GM12892 (cell line): ENCODE data around the gene SDK1.

Experiments used
- DNase-seq: peaks from one replicate; pipeline ENCODE4 v3.0.0; 2011; ENCODE audit not compliant: insufficient read length
- FAIRE-seq: peaks from 2 replicates; lab custom pipeline; 2011; peaks lifted over from hg19 to GRCh38; lab: Jason Lieb, UNC
- POLR2A ChIP-seq: IDR thresholded peaks from 2 replicates; pipeline ENCODE4 v1.6.1; 2011; ENCODE audit warnings: low read depth, low read length, control low read depth
- POLR2AphosphoS5 ChIP-seq: IDR thresholded peaks from 2 replicates; pipeline ENCODE4 v1.6.1; 2011; ENCODE audit warnings: low read depth, low read length, control low read depth
- TAF1 ChIP-seq: IDR thresholded peaks from 2 replicates; pipeline ENCODE4 v1.6.1; 2011; ENCODE audit warnings: low read depth, mild to moderate bottlenecking, control low read depth, low read length, borderline replicate concordance

The SDK1 gene

DNA sequence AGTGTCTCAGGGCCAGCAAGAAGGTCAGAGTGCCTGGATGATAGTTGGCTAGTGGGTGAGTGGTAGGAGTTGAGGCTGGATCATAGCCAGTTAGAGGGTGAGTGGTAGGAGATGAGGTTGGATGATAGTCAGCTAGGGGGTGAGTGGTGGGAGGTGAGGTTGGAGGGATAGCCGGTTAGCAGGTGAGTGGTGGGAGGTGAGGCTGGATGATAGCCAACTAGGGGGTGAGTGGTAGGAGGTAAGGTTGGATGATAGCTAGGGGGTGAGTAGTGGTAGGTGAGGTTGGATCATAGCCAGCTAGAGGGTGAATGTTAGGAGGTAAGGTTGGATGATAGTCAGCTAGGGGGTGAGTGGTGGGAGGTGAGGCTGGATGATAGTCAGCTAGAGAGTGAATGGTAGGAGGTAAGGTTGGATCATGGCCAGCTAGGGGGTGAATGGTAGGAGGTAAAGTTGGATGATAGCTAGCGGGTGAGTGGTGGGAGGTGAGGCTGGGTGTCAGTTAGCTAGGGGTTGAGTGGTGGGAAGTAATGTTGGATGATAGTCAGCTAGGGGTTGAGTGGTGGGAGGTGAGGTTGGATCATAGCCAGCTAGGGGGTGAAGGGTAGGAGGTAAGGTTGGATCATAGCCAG lies 226.6 kb downstream of the SDK1 start:
- FAIRE-seq = no peak
- TF ChIP-seq TAF1 (no peak), POLR2AphosphoS5 (no peak), POLR2A (no peak)
- no peak for DNase-seq

GRCh38 chr7:3533040-3533439 lies 232.0 kb downstream of the SDK1 start:
- no peak for TF ChIP-seq TAF1
- TF ChIP-seq POLR2AphosphoS5 = no peak
- no peak for TF ChIP-seq POLR2A
- DNase-seq (no peak), FAIRE-seq (no peak)

GRCh38 chr7:3537210-3537875 lies 236.3 kb downstream of the SDK1 start:
- DNase-seq = no peak
- FAIRE-seq = no peak
- no peak for TF ChIP-seq POLR2A
- TF ChIP-seq TAF1 = no peak
- TF ChIP-seq POLR2AphosphoS5 = no peak

DNA sequence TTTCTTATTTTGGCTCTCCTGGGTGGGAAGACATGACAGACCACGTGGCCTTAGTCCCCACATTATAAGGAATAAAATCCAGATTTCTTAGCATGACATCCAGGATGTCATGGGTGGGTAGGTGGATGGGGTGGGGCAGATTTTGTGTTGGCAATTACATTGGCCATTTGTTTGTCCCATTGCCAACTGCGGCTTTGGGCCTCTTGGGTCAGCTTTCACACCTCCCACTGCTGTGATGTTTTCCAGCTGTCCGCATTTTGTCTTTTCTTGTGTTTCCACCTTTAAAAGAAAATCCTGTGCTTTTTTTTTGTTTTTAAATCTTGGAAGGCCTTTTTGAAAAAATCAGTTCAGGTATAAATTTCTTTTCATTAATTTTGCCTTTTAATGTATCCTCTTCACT lies 237.0 kb downstream of the SDK1 start:
- FAIRE-seq (no peak), DNase-seq (no peak)
- TF ChIP-seq POLR2AphosphoS5 (no peak), TAF1 (no peak), POLR2A (no peak)

DNA sequence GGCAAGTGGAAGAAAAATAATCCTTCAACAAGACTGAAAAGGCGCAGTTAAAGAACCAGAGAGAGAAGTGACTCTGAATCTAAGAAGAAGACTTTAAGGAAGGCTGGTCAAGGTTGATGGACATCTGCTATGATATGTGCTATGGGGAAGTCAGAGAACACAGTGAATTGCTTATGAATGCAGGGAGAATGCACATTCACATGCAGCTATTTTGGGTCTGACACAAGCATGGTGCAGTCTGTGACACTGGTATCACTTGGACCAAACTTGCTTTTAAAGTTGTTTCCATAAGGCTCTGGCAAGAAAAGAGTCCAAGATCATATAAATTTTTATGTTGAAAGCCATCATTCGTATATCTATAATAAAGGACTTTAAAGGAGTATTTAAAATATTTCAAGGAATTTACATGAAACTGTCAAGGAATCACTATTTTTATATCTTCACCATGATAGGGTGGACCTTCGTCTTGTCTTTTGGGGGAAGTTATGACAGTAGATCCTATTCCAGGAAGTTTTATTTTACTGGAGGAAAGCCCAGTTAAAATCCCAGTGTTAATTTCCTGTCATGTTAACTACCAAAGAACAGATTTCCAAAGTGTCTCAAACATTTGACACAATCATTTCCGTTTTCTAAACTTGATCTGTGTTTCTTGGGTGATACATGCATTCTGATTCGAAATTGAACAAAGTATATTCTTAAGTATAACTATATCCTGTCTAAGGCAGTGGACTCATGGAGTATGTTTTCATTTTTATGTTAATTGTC lies 239.6 kb downstream of the SDK1 start:
- no peak for FAIRE-seq
- no peak for TF ChIP-seq POLR2A
- TF ChIP-seq TAF1 = no peak
- no peak for TF ChIP-seq POLR2AphosphoS5
- DNase-seq = no peak

DNA sequence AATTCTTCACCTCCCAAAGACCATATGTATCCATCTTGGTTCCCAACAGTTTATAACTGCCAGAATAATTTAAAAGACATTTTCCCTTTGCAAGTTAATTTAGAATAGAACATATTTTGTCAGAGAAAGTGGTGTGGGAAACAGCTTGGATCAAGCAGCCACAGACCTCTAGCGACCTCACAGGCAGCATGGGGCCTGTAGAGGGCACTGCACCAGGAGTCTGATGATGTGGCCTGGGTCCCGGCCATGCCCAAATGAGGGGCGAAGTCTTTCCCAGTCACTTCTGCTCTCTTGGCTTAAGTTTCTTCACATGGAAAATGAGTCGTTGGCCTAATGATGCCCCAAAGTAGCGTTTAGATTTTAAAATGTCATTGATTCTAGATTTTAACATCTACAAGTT lies 243.2 kb downstream of the SDK1 start:
- DNase-seq (no peak), FAIRE-seq (no peak)
- TF ChIP-seq POLR2A (no peak), POLR2AphosphoS5 (no peak), TAF1 (no peak)

GRCh38 chr7:3548815-3549214 lies 247.8 kb downstream of the SDK1 start:
- no peak for FAIRE-seq
- no peak for TF ChIP-seq TAF1
- no peak for TF ChIP-seq POLR2AphosphoS5
- no peak for TF ChIP-seq POLR2A
- no peak for DNase-seq

- TF ChIP-seq POLR2AphosphoS5 = no peak
- TF ChIP-seq TAF1 = no peak
- no peak for TF ChIP-seq POLR2A
- FAIRE-seq (no peak), DNase-seq (no peak)
Measured at GRCh38 chr7:3549601-3550000, 248.5 kb downstream of the SDK1 start.

DNA sequence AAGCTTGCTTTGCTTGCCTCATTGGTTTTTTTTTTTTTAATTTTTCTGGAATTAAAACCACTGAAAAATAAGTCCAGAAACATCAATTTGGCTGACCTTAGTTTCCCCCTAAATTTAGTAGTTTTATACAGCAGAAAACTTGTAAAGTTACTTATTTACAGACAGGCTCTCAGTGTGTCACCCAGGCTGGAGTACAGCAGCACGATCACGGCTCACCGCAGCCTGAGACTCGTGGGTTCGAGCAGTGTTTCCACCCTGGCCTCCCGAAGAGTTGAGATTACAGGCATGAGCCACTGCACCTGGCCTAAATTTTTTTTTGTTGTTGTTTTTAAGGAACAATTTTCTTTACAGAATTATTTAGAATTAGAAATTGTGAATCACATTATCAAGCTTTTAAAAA lies 250.5 kb downstream of the SDK1 start:
- TF ChIP-seq TAF1 (no peak), POLR2AphosphoS5 (no peak), POLR2A (no peak)
- DNase-seq (no peak), FAIRE-seq (no peak)

DNA sequence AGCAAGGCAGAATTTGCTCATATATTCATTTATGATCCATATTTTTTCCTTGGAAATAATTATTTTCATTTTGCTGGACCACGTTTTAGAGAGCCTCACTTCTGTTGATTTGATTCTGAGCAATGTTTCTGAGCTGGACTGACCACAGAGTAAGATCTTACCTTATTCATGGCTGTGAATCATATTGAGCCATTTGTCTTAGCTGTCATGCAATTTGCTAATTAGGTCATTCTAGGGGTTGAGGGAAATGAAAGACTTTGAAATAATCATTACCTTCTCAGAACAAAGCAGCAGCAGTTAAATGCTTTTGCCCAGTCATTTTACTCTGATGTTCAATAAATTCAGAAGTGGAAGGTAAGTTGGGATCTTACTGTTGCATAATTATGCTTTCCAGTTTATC lies 251.4 kb downstream of the SDK1 start:
- FAIRE-seq = no peak
- no peak for DNase-seq
- TF ChIP-seq TAF1 (no peak), POLR2AphosphoS5 (no peak), POLR2A (no peak)

DNA sequence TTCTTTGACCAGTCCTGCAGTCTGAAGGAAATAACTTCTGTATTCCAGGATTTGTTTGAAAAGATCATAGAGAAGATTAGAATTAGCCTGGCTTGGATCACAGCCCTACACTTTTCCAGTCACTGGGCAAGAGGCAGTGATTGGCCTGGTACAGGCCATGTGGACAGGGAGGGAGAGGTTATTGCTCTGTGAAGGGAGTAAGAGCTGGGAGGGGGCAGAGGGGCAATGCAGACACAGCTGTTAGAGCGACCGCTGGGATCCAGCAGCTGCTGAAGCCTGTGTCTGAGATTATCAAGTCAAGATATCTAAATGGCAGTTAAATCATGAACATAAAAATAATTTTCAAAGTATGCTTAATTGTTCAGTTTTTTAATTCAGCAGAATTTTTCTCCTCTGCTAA lies 257.3 kb downstream of the SDK1 start:
- DNase-seq (no peak), FAIRE-seq (no peak)
- TF ChIP-seq TAF1 (no peak), POLR2A (no peak), POLR2AphosphoS5 (no peak)

DNA sequence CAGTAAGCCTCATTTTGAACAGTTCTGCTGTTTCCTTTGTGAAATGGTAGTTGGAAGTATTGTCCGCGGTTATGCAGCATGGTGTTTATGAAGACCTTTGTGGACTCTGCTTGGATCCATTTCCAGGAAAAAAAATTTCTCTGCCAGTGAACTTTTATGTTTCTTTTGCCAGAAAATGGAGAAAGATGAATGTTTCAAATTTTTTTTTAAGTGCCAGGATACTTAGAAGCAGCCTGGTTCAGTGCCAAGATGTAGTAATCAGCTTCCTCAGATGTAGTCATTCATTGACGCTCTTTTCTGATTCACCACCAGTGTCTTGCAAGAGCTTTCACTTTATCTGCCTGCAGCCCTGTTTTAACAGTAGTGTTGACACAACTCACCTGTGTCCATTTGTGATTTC lies 258.2 kb downstream of the SDK1 start:
- DNase-seq = no peak
- TF ChIP-seq TAF1 (no peak), POLR2A (no peak), POLR2AphosphoS5 (no peak)
- no peak for FAIRE-seq

GRCh38 chr7:3560495-3560894 lies 259.4 kb downstream of the SDK1 start:
- FAIRE-seq = no peak
- TF ChIP-seq TAF1 (no peak), POLR2AphosphoS5 (no peak), POLR2A (no peak)

More at GRCh38 chr7:3560495-3560894, 259.4 kb downstream of the SDK1 start:
- DNase-seq = no peak
